Right lobe of liver (tissue), 4 donors: ENCODE results near the gene EHF.

ENCODE experiments used
- CTCF ChIP-seq, 4 donors: fragments of 200-600 bp in 3 of 4; fragments of 450-650 bp in 1 of 4; IDR thresholded peaks; one replicate each; pipeline versions ENCODE4 v1.5.1 to v1.8.0; 2016 to 2022; ENCODE audit warnings: antibody characterized with exemption in 4 of 4, mild to moderate bottlenecking in 2 of 4
- POLR2A ChIP-seq: fragments of 450-650 bp; IDR thresholded peaks from one replicate; pipeline ENCODE4 v1.6.1; 2017; ENCODE audit warnings: antibody characterized with exemption, mild to moderate bottlenecking
- donor health status: DM: no; HTN: no; CAD: no.
- donor health status: DM: no; HTN: no; CAD: no.
- donor health status: DM: no; HTN: yes; CAD: no.

DNA sequence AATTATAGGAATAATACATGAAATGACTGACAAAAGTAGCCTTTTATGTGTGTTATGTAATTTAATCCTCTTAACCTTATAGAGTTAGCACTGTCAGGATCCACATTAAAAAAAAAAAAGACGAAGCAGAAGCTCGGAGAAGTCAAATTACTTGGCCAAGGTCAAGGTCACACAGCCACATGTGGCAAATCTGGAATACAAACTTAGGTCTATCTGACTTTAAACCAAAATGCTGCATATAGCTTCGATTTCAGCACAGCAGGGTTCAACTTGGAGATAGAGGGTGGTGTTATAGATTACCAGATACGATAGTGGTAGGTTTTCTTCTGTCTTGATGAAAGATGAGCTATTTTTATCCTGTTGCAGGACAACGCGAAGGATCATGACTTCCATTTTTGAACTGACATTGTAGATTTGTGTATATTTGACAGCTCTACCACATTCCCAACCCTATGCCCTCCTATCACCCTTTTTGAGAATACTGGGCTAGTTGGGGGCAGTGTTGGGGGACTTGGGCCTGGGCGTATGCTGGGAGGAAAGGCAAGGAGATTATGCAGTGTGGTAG is 11.6 kb upstream of the EHF start:
- TF ChIP-seq CTCF (IDR thresholded peaks at IDR 0.05) (no peak), POLR2A (no peak)
